ENCODE results near the gene HERPUD1.

HERPUD1 gene

GRCh38 chr16:56944954-56945839, 13.3 kb downstream of the HERPUD1 start:
- H3K4me1 ChIP-seq (ENCODE audit: control insufficient read depth in 2 of 2, insufficient read depth in 2 of 2, low read length in 2 of 2) = no peaks in the 10 kb centered on the region
- no peak overlapping the region for H3K9ac ChIP-seq (ENCODE audit: low read depth in 1 of 2, low read length in 2 of 2)
- no peaks in the 10 kb centered on the region for H3K9me3 ChIP-seq (ENCODE audit: control insufficient read depth in 2 of 2, low read length in 2 of 2)
- H3K27ac ChIP-seq (ENCODE audit: low read depth in 2 of 2, low read length in 2 of 2) = no peak overlapping the region
- H3K4me3 ChIP-seq (ENCODE audit: low read length in 2 of 2) = no peak overlapping the region
- H3K36me3 ChIP-seq (ENCODE audit: control insufficient read depth in 2 of 2, insufficient read depth in 2 of 2, low read length in 2 of 2) = peaks cover 53 to 55% of the 10 kb centered on the region in 2 donors
- no peaks in the 10 kb centered on the region for H3K27me3 ChIP-seq (ENCODE audit: control insufficient read depth in 2 of 2, insufficient read depth in 2 of 2, low read length in 2 of 2)

- Histone ChIP-seq H3K4me1 (ENCODE audit: control insufficient read depth in 2 of 2, insufficient read depth in 2 of 2, low read length in 2 of 2) (peaks cover 0 to 2% of the 10 kb centered on the region in 2 donors), H3K36me3 (ENCODE audit: control insufficient read depth in 2 of 2, insufficient read depth in 2 of 2, low read length in 2 of 2) (peaks cover 45 to 47% of the 10 kb centered on the region in 2 donors), H3K9ac (ENCODE audit: low read depth in 1 of 2, low read length in 2 of 2) (no peak overlapping the region), H3K27ac (ENCODE audit: low read depth in 2 of 2, low read length in 2 of 2) (no peak overlapping the region), H3K9me3 (ENCODE audit: control insufficient read depth in 2 of 2, low read length in 2 of 2) (no peaks in the 10 kb centered on the region), H3K4me3 (ENCODE audit: low read length in 2 of 2) (no peak overlapping the region), H3K27me3 (ENCODE audit: control insufficient read depth in 2 of 2, insufficient read depth in 2 of 2, low read length in 2 of 2) (no peaks in the 10 kb centered on the region)
Observed at GRCh38 chr16:56945847-56946527, 14.0 kb downstream of the HERPUD1 start.

- no peaks in the 10 kb centered on the region for H3K27me3 ChIP-seq (ENCODE audit: control insufficient read depth in 2 of 2, insufficient read depth in 2 of 2, low read length in 2 of 2)
- peaks cover 36 to 39% of the 10 kb centered on the region in 2 donors for H3K36me3 ChIP-seq (ENCODE audit: control insufficient read depth in 2 of 2, insufficient read depth in 2 of 2, low read length in 2 of 2)
- no peak overlapping the region for H3K9ac ChIP-seq (ENCODE audit: low read depth in 1 of 2, low read length in 2 of 2)
- peaks cover 0 to 2% of the 10 kb centered on the region in 2 donors for H3K4me1 ChIP-seq (ENCODE audit: control insufficient read depth in 2 of 2, insufficient read depth in 2 of 2, low read length in 2 of 2)
- no peaks in the 10 kb centered on the region for H3K9me3 ChIP-seq (ENCODE audit: control insufficient read depth in 2 of 2, low read length in 2 of 2)
- H3K27ac ChIP-seq (ENCODE audit: low read depth in 2 of 2, low read length in 2 of 2) = no peak overlapping the region
- no peak overlapping the region for H3K4me3 ChIP-seq (ENCODE audit: low read length in 2 of 2)
Observed at GRCh38 chr16:56946767-56947603, 15.0 kb downstream of the HERPUD1 start.

- no peak overlapping the region for H3K27ac ChIP-seq (ENCODE audit: low read depth in 2 of 2, low read length in 2 of 2)
Observed at GRCh38 chr16:56947604-56947995, 15.7 kb downstream of the HERPUD1 start.

GRCh38 chr16:56948234-56948633, 16.3 kb downstream of the HERPUD1 start:
- no peaks in the 10 kb centered on the region for H3K27me3 ChIP-seq (ENCODE audit: control insufficient read depth in 2 of 2, insufficient read depth in 2 of 2, low read length in 2 of 2)
- no peaks in the 10 kb centered on the region for H3K9me3 ChIP-seq (ENCODE audit: control insufficient read depth in 2 of 2, low read length in 2 of 2)
- no peak overlapping the region for H3K4me3 ChIP-seq (ENCODE audit: low read length in 2 of 2)
- H3K9ac ChIP-seq (ENCODE audit: low read depth in 1 of 2, low read length in 2 of 2) = no peak overlapping the region
- H3K27ac ChIP-seq (ENCODE audit: low read depth in 2 of 2, low read length in 2 of 2) = no peak overlapping the region
- peaks cover 0 to 2% of the 10 kb centered on the region in 2 donors for H3K4me1 ChIP-seq (ENCODE audit: control insufficient read depth in 2 of 2, insufficient read depth in 2 of 2, low read length in 2 of 2)
- peaks cover 23 to 27% of the 10 kb centered on the region in 2 donors for H3K36me3 ChIP-seq (ENCODE audit: control insufficient read depth in 2 of 2, insufficient read depth in 2 of 2, low read length in 2 of 2)

More at GRCh38 chr16:56947604-56947995, 15.7 kb downstream of the HERPUD1 start:
- Histone ChIP-seq H3K36me3 (ENCODE audit: control insufficient read depth in 2 of 2, insufficient read depth in 2 of 2, low read length in 2 of 2) (peaks cover 30 to 34% of the 10 kb centered on the region in 2 donors), H3K9me3 (ENCODE audit: control insufficient read depth in 2 of 2, low read length in 2 of 2) (no peaks in the 10 kb centered on the region), H3K9ac (ENCODE audit: low read depth in 1 of 2, low read length in 2 of 2) (no peak overlapping the region), H3K27me3 (ENCODE audit: control insufficient read depth in 2 of 2, insufficient read depth in 2 of 2, low read length in 2 of 2) (no peaks in the 10 kb centered on the region), H3K4me1 (ENCODE audit: control insufficient read depth in 2 of 2, insufficient read depth in 2 of 2, low read length in 2 of 2) (peaks cover 0 to 2% of the 10 kb centered on the region in 2 donors), H3K4me3 (ENCODE audit: low read length in 2 of 2) (no peak overlapping the region)

- Histone ChIP-seq H3K27me3 (ENCODE audit: control insufficient read depth in 2 of 2, insufficient read depth in 2 of 2, low read length in 2 of 2) (no peaks in the 10 kb centered on the region), H3K4me3 (ENCODE audit: low read length in 2 of 2) (no peak overlapping the region), H3K4me1 (ENCODE audit: control insufficient read depth in 2 of 2, insufficient read depth in 2 of 2, low read length in 2 of 2) (peaks cover 0 to 2% of the 10 kb centered on the region in 2 donors), H3K9me3 (ENCODE audit: control insufficient read depth in 2 of 2, low read length in 2 of 2) (no peaks in the 10 kb centered on the region), H3K9ac (ENCODE audit: low read depth in 1 of 2, low read length in 2 of 2) (no peak overlapping the region), H3K27ac (ENCODE audit: low read depth in 2 of 2, low read length in 2 of 2) (no peak overlapping the region), H3K36me3 (ENCODE audit: control insufficient read depth in 2 of 2, insufficient read depth in 2 of 2, low read length in 2 of 2) (peaks cover 8 to 11% of the 10 kb centered on the region in 2 donors)
Observed at GRCh38 chr16:56950051-56950450, 18.1 kb downstream of the HERPUD1 start.

- no peaks in the 10 kb centered on the region for H3K9me3 ChIP-seq (ENCODE audit: control insufficient read depth in 2 of 2, low read length in 2 of 2)
- H3K27ac ChIP-seq (ENCODE audit: low read depth in 2 of 2, low read length in 2 of 2) = no peak overlapping the region
- no peak overlapping the region for H3K4me3 ChIP-seq (ENCODE audit: low read length in 2 of 2)
- peaks cover 0 to 2% of the 10 kb centered on the region in 2 donors for H3K4me1 ChIP-seq (ENCODE audit: control insufficient read depth in 2 of 2, insufficient read depth in 2 of 2, low read length in 2 of 2)
- peaks cover 4 to 7% of the 10 kb centered on the region in 2 donors for H3K36me3 ChIP-seq (ENCODE audit: control insufficient read depth in 2 of 2, insufficient read depth in 2 of 2, low read length in 2 of 2)
- H3K27me3 ChIP-seq (ENCODE audit: control insufficient read depth in 2 of 2, insufficient read depth in 2 of 2, low read length in 2 of 2) = no peaks in the 10 kb centered on the region
- no peak overlapping the region for H3K9ac ChIP-seq (ENCODE audit: low read depth in 1 of 2, low read length in 2 of 2)
Observed at GRCh38 chr16:56950455-56950854, 18.5 kb downstream of the HERPUD1 start.

- no peaks in the 10 kb centered on the region for H3K27me3 ChIP-seq (ENCODE audit: control insufficient read depth in 2 of 2, insufficient read depth in 2 of 2, low read length in 2 of 2)
- no peak overlapping the region for H3K9ac ChIP-seq (ENCODE audit: low read depth in 1 of 2, low read length in 2 of 2)
- no peak overlapping the region for H3K4me3 ChIP-seq (ENCODE audit: low read length in 2 of 2)
- peaks cover 3% of the 10 kb centered on the region in 2 donors for H3K36me3 ChIP-seq (ENCODE audit: control insufficient read depth in 2 of 2, insufficient read depth in 2 of 2, low read length in 2 of 2)
- H3K27ac ChIP-seq (ENCODE audit: low read depth in 2 of 2, low read length in 2 of 2) = no peak overlapping the region
- peaks cover 0 to 2% of the 10 kb centered on the region in 2 donors for H3K4me1 ChIP-seq (ENCODE audit: control insufficient read depth in 2 of 2, insufficient read depth in 2 of 2, low read length in 2 of 2)
- H3K9me3 ChIP-seq (ENCODE audit: control insufficient read depth in 2 of 2, low read length in 2 of 2) = no peaks in the 10 kb centered on the region
Observed at GRCh38 chr16:56950881-56951771, 19.2 kb downstream of the HERPUD1 start.

- Histone ChIP-seq H3K4me1 (ENCODE audit: control insufficient read depth in 2 of 2, insufficient read depth in 2 of 2, low read length in 2 of 2) (peaks cover 0 to 2% of the 10 kb centered on the region in 2 donors), H3K9ac (ENCODE audit: low read depth in 1 of 2, low read length in 2 of 2) (no peak overlapping the region), H3K36me3 (ENCODE audit: control insufficient read depth in 2 of 2, insufficient read depth in 2 of 2, low read length in 2 of 2) (peaks cover 0 to 3% of the 10 kb centered on the region in 2 donors), H3K4me3 (ENCODE audit: low read length in 2 of 2) (no peak overlapping the region), H3K27ac (ENCODE audit: low read depth in 2 of 2, low read length in 2 of 2) (no peak overlapping the region), H3K27me3 (ENCODE audit: control insufficient read depth in 2 of 2, insufficient read depth in 2 of 2, low read length in 2 of 2) (no peaks in the 10 kb centered on the region), H3K9me3 (ENCODE audit: control insufficient read depth in 2 of 2, low read length in 2 of 2) (no peaks in the 10 kb centered on the region)
Observed at GRCh38 chr16:56953006-56953405, 21.1 kb downstream of the HERPUD1 start.

Measured in mucosa of rectum (tissue), 2 donors.